Naive thymus-derived CD8-positive, alpha-beta T cell (primary cell): ENCODE measurements around the gene PHF3. TPM values are rescaled to one million over a fixed set of nuclear protein-coding genes. Genes with fewer than 3 reads are reported as not detected.

Experiments used
- ATAC-seq, 2 donors: fragments of 150-1000 bp; cut with Tn5 transposase in 1 of 2; sonication (Bioruptor Pico), chemical (Tn5 transposase) in 1 of 2; 1 replicate in 1 of 2; 2 replicates in 1 of 2; pipeline ENCODE4 v1.10.0; 2021; ENCODE audit warnings: mild to moderate bottlenecking in 2 of 2, moderate library complexity in 2 of 2
- POLR2A ChIA-PET: fragments of 350-600 bp; sonication (Branson Sonifier 250); formaldehyde crosslinking; loops from one replicate; lab custom pipeline; 2021; ENCODE audit warnings: antibody characterized with exemption; lab: Charles Lee
- DNase-seq, 10 donors: peaks; one replicate each; pipeline versions ENCODE4 v3.0.0 to v3.0.0-alpha.2; 2020 to 2022
- H3K27ac Mint-ChIP-seq, 10 donors: one replicate each; pipeline ENCODE4 v1.8.0; 2020 to 2022; ENCODE audit warnings: mild to moderate bottlenecking in 10 of 10, mixed read lengths in 10 of 10, moderate library complexity in 4 of 10, inconsistent platforms in 1 of 10
- H3K27me3 Mint-ChIP-seq, 5 donors: one replicate each; pipeline ENCODE4 v1.8.0; 2021 to 2022; ENCODE audit warnings: mixed read lengths in 5 of 5
- H3K36me3 Mint-ChIP-seq, 3 donors: one replicate each; pipeline ENCODE4 v1.8.0; 2020 to 2022; ENCODE audit warnings: mixed read lengths in 3 of 3, mild to moderate bottlenecking in 2 of 3, inconsistent platforms in 1 of 3
- H3K4me1 Mint-ChIP-seq, 4 donors: one replicate each; pipeline ENCODE4 v1.8.0; 2021 to 2022; ENCODE audit warnings: mixed read lengths in 4 of 4
- H3K4me3 Mint-ChIP-seq, 10 donors: one replicate each; pipeline ENCODE4 v1.8.0; 2020 to 2022; ENCODE audit warnings: mild to moderate bottlenecking in 10 of 10, mixed read lengths in 10 of 10, moderate library complexity in 6 of 10, inconsistent platforms in 1 of 10
- H3K9me3 Mint-ChIP-seq, 9 donors: one replicate each; pipeline ENCODE4 v1.8.0; 2020 to 2022; ENCODE audit warnings: mixed read lengths in 9 of 9, mild to moderate bottlenecking in 3 of 9, inconsistent platforms in 1 of 9, moderate library complexity in 1 of 9
- polyA plus RNA-seq, 3 donors: library from polyadenylated mRNA; unstranded; fragments of 300-500 nt; fragmentation: Illumina TruSeq; gene quantifications; one replicate each; pipeline ENCODE4 v1.2.3, GENCODE V29; 2021
- total RNA-seq, 8 experiments: library from RNA in 2 of 8; stranded (reverse) in 2 of 8; gene quantifications; one replicate each; pipeline ENCODE4 v1.2.3 and lab custom pipeline; 2021 to 2026

Gene PHF3, protein sequence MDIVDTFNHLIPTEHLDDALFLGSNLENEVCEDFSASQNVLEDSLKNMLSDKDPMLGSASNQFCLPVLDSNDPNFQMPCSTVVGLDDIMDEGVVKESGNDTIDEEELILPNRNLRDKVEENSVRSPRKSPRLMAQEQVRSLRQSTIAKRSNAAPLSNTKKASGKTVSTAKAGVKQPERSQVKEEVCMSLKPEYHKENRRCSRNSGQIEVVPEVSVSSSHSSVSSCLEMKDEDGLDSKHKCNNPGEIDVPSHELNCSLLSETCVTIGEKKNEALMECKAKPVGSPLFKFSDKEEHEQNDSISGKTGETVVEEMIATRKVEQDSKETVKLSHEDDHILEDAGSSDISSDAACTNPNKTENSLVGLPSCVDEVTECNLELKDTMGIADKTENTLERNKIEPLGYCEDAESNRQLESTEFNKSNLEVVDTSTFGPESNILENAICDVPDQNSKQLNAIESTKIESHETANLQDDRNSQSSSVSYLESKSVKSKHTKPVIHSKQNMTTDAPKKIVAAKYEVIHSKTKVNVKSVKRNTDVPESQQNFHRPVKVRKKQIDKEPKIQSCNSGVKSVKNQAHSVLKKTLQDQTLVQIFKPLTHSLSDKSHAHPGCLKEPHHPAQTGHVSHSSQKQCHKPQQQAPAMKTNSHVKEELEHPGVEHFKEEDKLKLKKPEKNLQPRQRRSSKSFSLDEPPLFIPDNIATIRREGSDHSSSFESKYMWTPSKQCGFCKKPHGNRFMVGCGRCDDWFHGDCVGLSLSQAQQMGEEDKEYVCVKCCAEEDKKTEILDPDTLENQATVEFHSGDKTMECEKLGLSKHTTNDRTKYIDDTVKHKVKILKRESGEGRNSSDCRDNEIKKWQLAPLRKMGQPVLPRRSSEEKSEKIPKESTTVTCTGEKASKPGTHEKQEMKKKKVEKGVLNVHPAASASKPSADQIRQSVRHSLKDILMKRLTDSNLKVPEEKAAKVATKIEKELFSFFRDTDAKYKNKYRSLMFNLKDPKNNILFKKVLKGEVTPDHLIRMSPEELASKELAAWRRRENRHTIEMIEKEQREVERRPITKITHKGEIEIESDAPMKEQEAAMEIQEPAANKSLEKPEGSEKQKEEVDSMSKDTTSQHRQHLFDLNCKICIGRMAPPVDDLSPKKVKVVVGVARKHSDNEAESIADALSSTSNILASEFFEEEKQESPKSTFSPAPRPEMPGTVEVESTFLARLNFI (N-terminal part only)
- total RNA-seq (100 to 1,000 TPM; 115 to 118 TPM), polyA plus RNA-seq (10 to 100 TPM; 23.7 to 38.6 (median 28.9) TPM), total RNA-seq (lab: John Stamatoyannopoulos, UW) (177 to 580 (median 481) reads per million in 6 experiments)

DNA sequence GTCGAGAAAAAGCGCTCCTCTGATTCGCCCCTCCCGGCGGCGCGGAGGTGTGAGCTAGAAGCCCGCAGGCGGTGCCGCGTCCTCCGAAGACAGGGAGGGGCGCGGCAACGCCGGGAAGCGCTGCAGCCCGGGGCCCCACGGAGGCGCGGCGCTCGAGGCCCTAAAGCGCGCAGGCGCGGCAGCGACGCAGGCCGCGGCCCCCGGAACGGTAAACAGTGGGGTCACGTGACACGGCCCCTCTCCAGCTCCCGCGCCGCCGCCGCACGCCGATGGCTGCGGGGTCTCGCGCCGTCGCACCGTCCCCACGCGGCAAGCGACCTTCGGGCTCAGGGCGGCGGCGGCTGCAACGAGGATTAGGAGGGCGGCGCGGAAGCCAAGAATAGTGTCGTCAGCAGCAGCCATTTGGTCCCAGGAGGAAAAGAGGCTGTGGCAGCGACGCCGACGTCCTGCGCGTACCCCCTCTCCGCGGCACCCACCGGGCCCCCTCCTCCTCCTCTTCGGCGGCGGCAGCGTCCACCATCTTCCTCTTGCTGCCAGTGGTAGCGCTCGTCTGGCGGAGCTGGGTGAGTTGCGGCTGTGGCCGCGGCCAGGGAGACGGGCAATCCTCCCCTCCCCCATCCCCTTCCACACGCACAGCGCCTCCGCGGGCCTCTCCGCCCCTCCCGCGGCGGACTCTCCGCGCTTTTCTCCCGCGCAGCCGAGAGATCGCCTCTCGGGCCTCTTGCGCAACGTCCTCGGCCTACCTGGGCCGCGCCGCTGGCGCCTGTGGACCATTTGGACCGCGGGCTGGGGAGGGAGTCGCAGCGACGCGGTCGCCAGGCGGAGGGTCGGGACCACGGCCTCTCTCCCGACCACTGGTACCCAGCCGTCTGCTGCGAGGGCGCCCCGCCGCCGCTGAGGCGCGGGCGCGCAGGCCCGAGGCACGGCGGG, at the start of gene PHF3:
Gene PHF3 (plus strand): TSS at position 215 of the 930 bp plus-strand sequence. CDS start 10,750 bp downstream, outside the sequence.
- ATAC-seq: peak; percentile 89 to 90
- H3K27ac Mint-ChIP-seq: peak within 1 kb of the TSS; percentile 93 to 100 (median 99)
- DNase-seq: peak; percentile 89 to 95 (median 92)
- H3K27me3 Mint-ChIP-seq: peaks cover 0 to 3% (median 0%) of the 10 kb centered on the region in 5 donors
- peaks cover 0 to 3% (median 0%) of the 10 kb centered on the region in 3 donors for H3K36me3 Mint-ChIP-seq
- POLR2A ChIA-PET: interaction anchor here (0.7 to 4.2 kb wide), 18 partner anchors 8 to 78 kb away, joined by 3 to 48 read pairs (median 4); partner anchors contain the start of genes LOC128125822 and PTP4A1
- peak within 1 kb of the TSS; percentile 96 to 100 (median 99) for H3K4me3 Mint-ChIP-seq
- H3K4me1 Mint-ChIP-seq: peaks cover 17 to 51% (median 48%) of the 10 kb centered on the region in 4 donors
- peaks cover 0 to 2% (median 0%) of the 10 kb centered on the region in 9 donors for H3K9me3 Mint-ChIP-seq

DNA sequence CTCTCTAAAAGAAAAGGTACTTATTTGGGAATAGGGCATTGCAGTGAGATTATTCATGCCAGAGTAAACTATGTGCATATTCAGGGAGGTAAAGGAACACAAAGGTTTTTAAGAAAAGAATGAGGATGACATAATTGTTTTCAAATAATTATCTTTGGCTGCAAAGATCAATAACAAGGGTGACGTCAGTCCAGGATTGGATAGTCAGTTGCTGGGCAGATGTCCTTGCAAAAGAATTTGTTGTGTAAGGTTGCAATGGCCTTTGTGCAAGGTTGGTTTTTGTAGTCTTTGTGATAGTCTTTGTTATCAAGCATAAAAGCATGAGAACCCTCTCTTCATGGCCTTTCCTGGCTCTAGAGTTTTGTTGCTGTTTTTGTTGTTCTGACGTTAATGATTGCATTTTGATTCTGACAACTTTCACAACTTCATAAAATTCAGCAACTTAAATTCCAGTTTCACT, 45.6 kb upstream of the PHF3 start:
- no peaks in the 10 kb centered on the region for H3K4me1 Mint-ChIP-seq
- DNase-seq: no peak
- POLR2A ChIA-PET: no interaction called here
- no peaks in the 10 kb centered on the region for H3K9me3 Mint-ChIP-seq
- H3K36me3 Mint-ChIP-seq: no peaks in the 10 kb centered on the region
- H3K27me3 Mint-ChIP-seq: peaks cover 2 to 10% (median 3%) of the 10 kb centered on the region in 5 donors
- no peak overlapping the region for H3K4me3 Mint-ChIP-seq
- no peak for ATAC-seq
- no peak overlapping the region for H3K27ac Mint-ChIP-seq

DNA sequence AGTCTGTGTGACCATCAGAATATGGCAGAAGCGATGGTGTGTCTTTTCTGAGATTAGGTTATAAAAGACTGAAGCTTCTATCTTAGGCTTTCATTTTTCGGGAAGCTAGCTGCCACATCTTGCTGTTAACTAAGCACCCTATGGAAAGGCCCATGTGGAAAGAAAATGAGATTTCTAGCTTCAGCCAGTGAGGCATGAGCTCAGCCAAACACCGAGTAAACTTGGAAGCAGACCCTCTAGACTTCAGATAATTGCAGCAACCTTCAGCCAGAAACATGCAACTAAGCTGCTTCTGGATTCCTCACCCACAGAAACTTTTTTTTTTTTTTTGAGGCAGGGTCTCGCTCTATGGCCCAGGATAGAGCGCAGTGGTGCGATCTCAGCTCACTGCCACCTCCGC, 42.7 kb upstream of the PHF3 start:
- POLR2A ChIA-PET: no interaction called here
- DNase-seq: no peak
- Mint-ChIP-seq H3K36me3 (no peaks in the 10 kb centered on the region), H3K9me3 (no peaks in the 10 kb centered on the region), H3K4me3 (no peak overlapping the region), H3K4me1 (peaks cover 2 to 3% (median 2%) of the 10 kb centered on the region in 4 donors), H3K27me3 (peaks cover 0 to 5% (median 1%) of the 10 kb centered on the region in 5 donors), H3K27ac (no peak overlapping the region)
- ATAC-seq: no peak

DNA sequence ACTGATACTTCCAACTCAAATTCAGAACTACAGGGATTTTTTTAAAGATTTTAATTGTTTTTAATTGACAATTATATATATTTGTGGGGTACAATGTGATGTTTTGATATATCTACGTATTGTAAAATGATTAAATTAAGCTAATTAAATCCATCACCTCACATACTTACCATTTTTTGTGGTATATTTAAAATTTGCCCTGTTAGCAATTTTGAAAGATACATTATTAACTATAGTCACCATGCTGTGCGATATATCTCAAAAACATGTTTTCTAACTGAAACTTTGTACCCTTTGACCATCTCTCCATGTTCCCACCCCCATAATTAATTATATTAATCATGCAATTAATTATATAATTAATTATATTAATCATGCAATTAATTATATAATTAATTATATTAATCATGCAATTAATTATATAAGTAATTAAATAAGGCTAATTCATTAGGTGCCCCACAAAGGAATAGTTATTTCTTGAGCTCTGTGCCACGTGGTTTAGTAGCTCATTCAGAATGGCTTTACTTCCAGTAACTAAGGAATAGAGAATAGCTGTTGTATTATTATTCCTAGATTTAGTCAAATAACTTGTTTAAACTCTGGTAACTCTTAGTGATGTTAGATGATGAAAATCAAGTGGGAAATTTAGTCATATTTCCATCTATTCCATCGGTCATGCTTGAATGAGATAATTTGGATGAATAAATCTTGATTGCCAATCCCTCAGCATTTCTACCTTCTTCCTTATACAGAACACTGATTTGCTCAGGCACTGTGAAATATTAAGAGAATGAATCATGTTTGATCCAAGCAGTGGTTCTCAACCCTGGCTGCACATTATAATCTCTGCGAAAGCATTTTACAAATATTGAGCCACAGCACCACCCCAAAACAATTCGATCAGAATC, 38.2 kb upstream of the PHF3 start:
- POLR2A ChIA-PET: interaction anchor here (2.4 kb wide), 1 partner anchor 24 kb away, joined by 15 read pairs; the partner anchor contains the start of genes LOC128125822 and PTP4A1

DNA sequence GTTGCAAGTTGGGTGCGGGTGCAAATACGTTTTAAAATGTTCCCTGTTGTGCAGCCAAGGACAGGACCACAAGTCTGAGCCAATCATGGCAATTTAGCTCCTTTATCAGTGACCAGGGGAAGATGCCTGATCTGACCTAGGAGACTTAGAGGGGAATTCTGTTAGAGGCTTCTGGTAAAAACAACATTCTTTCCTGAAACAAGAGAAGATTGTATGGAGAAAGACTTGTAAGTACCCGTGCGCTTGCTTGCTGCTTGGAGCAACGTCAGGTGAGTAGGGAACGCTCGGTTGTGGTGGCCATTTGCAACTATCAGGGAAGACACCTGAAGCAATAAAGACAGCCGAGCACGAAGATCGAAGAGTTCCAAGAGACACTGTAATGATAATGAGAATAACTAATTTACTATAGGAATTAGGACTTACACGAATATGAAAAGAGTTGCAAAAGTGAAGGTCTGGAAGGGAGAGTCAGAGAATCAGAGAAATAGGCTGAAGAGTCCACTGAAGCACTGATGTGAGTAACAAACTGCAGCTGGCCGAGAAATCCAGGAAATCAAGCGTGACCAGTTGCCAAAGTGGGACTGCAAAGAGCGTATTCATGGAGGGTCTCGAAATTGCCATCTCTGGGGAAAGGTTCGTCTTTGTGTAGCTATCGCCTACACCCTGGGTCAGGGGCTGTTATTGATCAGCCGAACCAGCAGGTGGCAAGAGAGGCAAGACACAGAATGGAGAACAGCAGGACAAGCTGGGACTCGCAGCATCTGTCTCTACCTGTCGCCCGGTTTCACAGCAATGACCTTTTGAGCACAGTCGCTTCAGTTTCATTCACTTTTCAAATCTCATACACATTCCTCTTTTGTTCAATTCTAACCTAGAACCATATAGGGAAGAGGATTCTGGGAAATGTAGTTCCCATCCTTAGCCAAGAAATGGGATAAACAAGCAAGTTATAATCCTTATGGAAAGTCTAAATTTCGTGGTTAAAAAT, 37.3 kb upstream of the PHF3 start:
- Mint-ChIP-seq H3K9me3 (no peaks in the 10 kb centered on the region), H3K27me3 (peaks cover 0 to 4% (median 0%) of the 10 kb centered on the region in 5 donors), H3K4me3 (peak overlapping the region; percentile 79 to 91 (median 88)), H3K36me3 (no peaks in the 10 kb centered on the region), H3K4me1 (peaks cover 9 to 19% (median 16%) of the 10 kb centered on the region in 4 donors), H3K27ac (peak overlapping the region in 8 of 10 donors; percentile 0 to 76 (median 36))
- POLR2A ChIA-PET: interaction anchor here (0.9 to 2.4 kb wide), 3 partner anchors 25 to 166 kb away, joined by 4 to 15 read pairs (median 6); partner anchors contain the start of genes LOC128125822, PHF3 and PTP4A1
- peak; percentile 99 to 100 for ATAC-seq
- peak; percentile 47 to 88 (median 73) for DNase-seq

More for the DNA sequence above, 38.2 kb upstream of the PHF3 start:
- no peak for ATAC-seq
- H3K4me3 Mint-ChIP-seq: peak overlapping the region; percentile 79 to 91 (median 88)
- H3K9me3 Mint-ChIP-seq: no peaks in the 10 kb centered on the region
- DNase-seq: no peak
- H3K27me3 Mint-ChIP-seq: peaks cover 0 to 4% (median 0%) of the 10 kb centered on the region in 5 donors
- no peaks in the 10 kb centered on the region for H3K36me3 Mint-ChIP-seq
- peak overlapping the region in 1 of 10 donors; percentile 61 for H3K27ac Mint-ChIP-seq
- peaks cover 9 to 19% (median 16%) of the 10 kb centered on the region in 4 donors for H3K4me1 Mint-ChIP-seq

DNA sequence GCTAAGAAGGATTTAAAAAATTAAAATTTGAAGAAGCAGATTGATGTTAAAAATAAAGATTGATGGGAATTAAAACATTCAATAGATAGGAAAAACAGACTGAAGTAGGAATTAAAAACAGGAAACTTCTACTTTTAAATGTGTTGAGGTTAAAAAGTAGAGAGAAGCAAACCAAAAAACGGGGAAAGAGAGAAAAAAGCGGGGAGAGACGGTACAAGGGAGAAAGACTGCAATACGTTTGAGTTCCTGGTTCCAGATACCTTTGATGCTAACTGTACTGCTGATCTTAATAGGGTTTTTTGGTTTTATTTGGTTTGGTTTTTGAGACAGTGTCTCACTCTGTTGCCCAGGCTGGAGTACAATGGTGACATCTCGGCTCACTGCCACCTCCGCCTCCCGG, 36.4 kb upstream of the PHF3 start:
- H3K4me1 Mint-ChIP-seq: peaks cover 9 to 19% (median 16%) of the 10 kb centered on the region in 4 donors
- no peak for ATAC-seq
- peak overlapping the region in 2 of 10 donors; percentile 0 to 76 for H3K27ac Mint-ChIP-seq
- no peaks in the 10 kb centered on the region for H3K9me3 Mint-ChIP-seq
- H3K36me3 Mint-ChIP-seq: no peaks in the 10 kb centered on the region
- peak overlapping the region in 5 of 10 donors; percentile 82 to 91 (median 90) for H3K4me3 Mint-ChIP-seq
- no peak for DNase-seq
- H3K27me3 Mint-ChIP-seq: peaks cover 0 to 4% (median 0%) of the 10 kb centered on the region in 5 donors
- POLR2A ChIA-PET: interaction anchor here (1.1 to 2.4 kb wide), 2 partner anchors 26 to 36 kb away, joined by 6 to 15 read pairs; partner anchors contain the start of genes LOC128125822, PHF3 and PTP4A1

DNA sequence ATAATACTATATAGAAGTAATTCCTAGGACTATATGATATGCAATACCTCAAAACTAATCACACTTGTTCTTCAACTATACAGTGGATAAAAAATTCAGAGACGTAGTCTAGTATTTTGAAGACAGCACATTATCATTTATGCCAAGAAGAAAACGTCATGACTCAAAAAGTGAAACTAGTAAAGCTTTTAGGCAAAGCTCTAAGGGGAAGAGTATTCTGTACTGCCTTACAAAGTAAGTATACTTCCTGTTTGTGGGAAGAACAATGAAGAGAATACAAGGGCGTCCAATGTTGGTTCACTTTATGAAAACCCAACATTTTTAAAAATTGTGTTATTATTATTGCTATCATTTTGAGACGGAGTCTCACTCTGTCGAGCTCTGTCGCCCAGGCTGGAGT, 35.5 kb upstream of the PHF3 start:
- POLR2A ChIA-PET: no interaction called here
- no peak overlapping the region for H3K27ac Mint-ChIP-seq
- no peaks in the 10 kb centered on the region for H3K9me3 Mint-ChIP-seq
- peaks cover 0 to 4% (median 0%) of the 10 kb centered on the region in 5 donors for H3K27me3 Mint-ChIP-seq
- ATAC-seq: no peak
- no peak overlapping the region for H3K4me3 Mint-ChIP-seq
- peaks cover 9 to 19% (median 16%) of the 10 kb centered on the region in 4 donors for H3K4me1 Mint-ChIP-seq
- no peak for DNase-seq
- H3K36me3 Mint-ChIP-seq: no peaks in the 10 kb centered on the region

DNA sequence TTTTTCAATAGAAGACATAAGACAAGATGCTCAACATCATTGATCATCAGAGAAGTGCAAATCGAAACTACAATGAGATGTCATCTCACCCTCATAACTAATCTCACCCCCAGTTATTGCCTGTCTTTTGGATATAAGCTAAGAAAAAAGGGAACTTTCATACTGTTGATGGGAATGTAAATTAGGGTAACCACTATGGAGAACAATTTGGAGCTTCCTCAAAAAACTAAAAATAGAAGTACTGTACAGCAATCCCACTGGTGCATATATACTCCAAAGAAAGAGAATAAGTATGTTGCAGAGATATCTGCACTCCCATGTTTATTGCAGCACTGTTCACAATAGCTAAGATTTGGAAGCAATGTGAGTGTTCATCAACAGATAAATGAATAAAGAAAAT, 26.4 kb upstream of the PHF3 start:
- no peak for ATAC-seq
- Mint-ChIP-seq H3K4me1 (no peaks in the 10 kb centered on the region), H3K36me3 (no peaks in the 10 kb centered on the region), H3K27ac (no peak overlapping the region), H3K27me3 (peaks cover 0 to 5% (median 0%) of the 10 kb centered on the region in 5 donors), H3K9me3 (peaks cover 0 to 6% (median 0%) of the 10 kb centered on the region in 9 donors), H3K4me3 (no peak overlapping the region)
- DNase-seq: no peak
- POLR2A ChIA-PET: interaction anchor here (1.6 kb wide), 1 partner anchor 26 kb away, joined by 4 read pairs; the partner anchor contains the start of gene PHF3

DNA sequence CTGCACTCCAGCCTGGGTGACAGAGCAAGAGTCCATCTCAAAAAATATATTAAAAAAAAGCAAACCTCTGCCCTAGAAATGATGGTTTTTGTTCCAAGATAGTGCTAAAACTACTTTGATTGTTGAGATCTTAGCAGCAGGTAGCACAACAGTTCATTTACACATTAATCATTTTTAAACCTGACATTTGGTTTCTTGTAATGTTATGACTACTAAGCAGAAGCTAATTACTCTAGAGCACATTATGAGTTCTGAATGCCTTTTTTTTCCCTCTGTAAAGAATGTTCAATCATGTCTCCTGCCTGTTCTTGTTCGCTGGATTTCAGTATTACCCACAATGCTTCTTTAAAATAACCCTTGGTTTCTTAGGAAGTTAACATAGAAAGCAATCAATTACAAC, 24.7 kb upstream of the PHF3 start:
- H3K9me3 Mint-ChIP-seq: peaks cover 0 to 6% (median 0%) of the 10 kb centered on the region in 9 donors
- no peaks in the 10 kb centered on the region for H3K4me1 Mint-ChIP-seq
- DNase-seq: no peak
- no peaks in the 10 kb centered on the region for H3K36me3 Mint-ChIP-seq
- no peak overlapping the region for H3K27ac Mint-ChIP-seq
- H3K27me3 Mint-ChIP-seq: peaks cover 0 to 4% (median 1%) of the 10 kb centered on the region in 5 donors
- POLR2A ChIA-PET: no interaction called here
- H3K4me3 Mint-ChIP-seq: no peak overlapping the region
- no peak for ATAC-seq
